Ureter (tissue), 1 donor: ENCODE measurements around the gene CD7. TPM values are rescaled to one million over a fixed set of nuclear protein-coding genes. Genes with fewer than 3 reads are reported as not detected.

ENCODE experiments used
- DNase-seq: peaks from one replicate; pipeline ENCODE4 v3.0.0-alpha.2; 2020; ENCODE audit warnings: low spot score
- total RNA-seq: library from RNA; stranded (reverse); gene quantifications from one replicate; pipeline ENCODE4 v1.2.4, GENCODE V29; 2023
- donor health status: DM: yes; HTN: yes; CAD: no.

Gene CD7
- total RNA-seq, 1 donor from 2014 or later = 3.4 TPM

- DNase-seq = no peak
Observed at GRCh38 chr17:82314727-82315605, 2.4 kb downstream of the CD7 start.

GRCh38 chr17:82314012-82314726, 3.2 kb downstream of the CD7 start:
- no peak for DNase-seq

- no peak for DNase-seq
Observed at GRCh38 chr17:82313195-82314011, 4.0 kb downstream of the CD7 start.

DNA sequence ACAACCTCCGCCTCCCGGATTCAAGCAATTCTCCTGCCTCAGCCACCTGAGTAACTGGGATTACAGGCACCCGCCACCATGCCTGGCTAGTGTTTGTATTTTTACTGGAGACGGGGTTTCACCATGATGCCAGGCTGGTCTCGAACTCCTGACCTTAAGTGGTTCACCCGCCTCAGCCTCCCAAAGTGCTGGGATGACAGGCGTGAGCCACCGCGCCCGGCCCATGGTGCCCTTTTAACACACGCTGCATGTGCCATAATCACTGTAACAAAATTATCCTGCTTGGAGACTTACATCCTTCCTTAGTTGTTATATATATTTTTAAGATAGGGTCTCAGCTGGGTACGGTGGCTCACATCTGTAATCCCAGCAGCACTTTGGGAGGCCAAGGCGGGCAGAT, 5.4 kb downstream of the CD7 start:
- no peak for DNase-seq

DNA sequence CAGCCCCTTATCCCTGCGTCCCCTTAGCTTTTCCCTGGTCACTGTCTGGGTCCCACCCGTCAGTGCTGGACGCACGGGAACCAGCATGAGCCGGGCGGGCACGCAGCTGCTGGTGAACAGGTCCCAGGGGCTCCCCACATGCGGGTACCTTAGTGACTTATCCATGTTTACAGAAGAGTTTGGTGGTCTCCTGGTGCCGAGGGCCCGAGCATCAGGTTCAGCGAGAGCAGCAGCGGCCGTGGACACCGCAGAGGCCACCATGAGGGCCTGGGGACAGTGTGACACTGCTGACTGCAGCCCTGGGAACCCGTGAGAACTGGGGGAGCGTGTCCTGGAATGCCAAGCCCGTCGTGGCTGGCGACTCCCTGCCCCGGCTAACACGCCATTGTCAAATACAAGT, 6.5 kb downstream of the CD7 start:
- no peak for DNase-seq

DNA sequence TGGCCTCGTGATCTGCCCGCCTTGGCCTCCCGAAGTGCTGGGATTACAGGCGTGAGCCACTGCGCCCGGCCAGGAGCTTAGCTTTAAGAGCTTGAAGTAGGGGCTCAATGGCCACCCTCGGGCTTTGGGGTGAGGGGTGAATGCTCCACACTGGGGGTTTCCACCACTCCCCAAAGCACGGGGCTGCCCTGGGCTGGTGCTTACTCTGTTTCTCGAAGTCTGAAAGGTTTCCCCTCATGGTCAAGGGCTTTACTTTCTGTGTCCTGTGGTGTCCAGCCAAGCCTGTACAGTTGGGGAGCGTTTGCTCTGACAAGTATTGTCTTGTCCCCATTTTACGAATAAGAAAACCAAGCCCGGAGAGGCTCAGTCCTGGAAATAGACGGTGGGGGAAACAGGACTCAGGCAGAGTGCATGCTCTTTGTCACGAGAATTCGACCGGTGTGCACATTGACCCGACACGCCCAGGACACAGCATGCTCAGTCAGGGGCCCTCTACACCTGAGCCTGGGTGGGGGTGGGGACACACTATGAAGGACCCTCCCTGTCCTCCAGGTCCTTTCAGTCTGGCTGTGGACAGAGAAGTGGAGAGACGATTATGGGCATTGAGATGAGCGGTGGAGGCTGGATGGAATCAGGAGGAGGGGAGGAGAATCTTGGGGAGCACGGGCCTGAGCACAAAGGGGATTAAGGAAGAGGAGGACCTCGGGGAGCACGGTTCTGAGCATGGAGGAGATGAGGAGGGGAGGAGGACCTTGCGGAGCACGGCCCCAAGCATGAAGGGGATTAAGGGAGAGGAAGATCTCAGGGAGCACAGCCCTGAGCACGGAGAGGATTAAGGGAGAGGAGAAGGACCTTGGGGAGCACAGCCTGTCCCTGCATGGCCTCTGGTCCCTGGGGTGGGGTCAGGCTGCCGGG, 7.5 kb downstream of the CD7 start:
- no peak for DNase-seq

DNA sequence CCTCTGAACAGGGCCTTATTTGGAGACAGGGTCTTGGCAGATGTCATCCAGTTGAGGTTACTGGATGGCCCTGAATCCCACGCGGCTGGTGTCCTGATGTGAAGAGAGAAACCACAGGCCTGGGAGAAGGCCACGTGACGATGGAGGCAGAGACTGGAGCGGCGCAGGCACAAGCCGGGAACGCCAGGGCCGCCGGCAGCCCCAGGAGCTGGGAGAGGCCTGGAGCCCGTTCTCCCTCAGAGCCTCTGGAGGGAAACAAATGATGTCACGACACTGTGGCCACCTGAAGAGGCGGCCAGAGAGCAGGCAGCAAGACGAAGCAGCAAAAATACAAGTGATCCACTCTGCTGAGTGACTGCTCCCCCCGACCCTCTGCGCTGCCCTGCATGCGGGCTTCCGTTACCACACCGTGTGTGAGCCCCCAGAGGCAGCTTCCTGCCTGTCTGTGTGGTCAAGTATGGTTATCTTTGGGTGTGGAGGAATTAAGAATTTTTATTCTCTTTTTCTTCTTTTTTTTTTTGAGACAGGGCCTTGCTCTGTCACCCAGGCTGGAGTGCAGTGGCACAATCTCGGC, 11.6 kb downstream of the CD7 start:
- no peak for DNase-seq

GRCh38 chr17:82304826-82305726, 12.3 kb downstream of the CD7 start:
- DNase-seq = no peak

DNA sequence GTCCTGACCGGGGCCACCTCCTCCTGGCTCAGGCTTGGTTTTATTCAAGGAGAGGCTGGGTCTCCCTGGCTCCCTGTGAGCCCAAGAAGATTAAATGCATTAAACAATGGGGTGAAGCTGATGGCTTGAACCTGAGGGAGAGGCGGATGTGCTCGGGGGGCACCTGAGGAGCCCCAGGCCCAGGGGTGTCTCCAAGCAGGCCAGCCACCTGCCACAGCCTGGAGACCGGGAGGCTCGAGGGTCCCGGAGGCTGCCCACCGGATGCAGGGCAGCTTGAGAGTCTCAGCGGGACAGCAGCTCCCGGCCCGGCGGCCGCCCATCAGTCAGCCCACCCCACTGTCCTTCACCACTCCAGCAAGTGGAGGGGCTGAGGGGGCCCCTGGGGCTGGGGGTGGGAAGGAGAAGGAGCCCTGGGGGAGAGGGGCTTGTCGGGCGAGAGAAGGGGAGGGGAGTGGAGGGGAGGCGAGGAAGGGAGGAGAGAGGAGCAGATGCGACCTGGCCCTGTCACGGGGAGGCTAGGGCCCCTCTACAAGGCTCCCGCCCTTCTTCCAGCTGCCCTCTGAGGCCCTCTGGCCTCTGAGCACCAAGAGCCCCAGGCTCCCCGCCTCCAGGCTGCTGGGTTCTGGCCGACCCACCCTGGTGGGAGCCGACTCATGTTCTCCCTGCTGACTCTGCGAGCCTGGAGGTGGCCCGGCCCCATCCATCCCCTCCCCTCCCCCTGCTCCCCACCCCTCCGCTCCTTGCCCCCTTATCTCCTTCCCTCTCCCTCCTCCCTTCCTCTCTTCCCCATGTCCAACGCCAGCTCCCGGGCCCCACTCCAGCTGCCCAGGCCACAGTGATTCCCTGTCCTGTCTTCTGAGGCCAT, 13.2 kb downstream of the CD7 start:
- DNase-seq = no peak

DNA sequence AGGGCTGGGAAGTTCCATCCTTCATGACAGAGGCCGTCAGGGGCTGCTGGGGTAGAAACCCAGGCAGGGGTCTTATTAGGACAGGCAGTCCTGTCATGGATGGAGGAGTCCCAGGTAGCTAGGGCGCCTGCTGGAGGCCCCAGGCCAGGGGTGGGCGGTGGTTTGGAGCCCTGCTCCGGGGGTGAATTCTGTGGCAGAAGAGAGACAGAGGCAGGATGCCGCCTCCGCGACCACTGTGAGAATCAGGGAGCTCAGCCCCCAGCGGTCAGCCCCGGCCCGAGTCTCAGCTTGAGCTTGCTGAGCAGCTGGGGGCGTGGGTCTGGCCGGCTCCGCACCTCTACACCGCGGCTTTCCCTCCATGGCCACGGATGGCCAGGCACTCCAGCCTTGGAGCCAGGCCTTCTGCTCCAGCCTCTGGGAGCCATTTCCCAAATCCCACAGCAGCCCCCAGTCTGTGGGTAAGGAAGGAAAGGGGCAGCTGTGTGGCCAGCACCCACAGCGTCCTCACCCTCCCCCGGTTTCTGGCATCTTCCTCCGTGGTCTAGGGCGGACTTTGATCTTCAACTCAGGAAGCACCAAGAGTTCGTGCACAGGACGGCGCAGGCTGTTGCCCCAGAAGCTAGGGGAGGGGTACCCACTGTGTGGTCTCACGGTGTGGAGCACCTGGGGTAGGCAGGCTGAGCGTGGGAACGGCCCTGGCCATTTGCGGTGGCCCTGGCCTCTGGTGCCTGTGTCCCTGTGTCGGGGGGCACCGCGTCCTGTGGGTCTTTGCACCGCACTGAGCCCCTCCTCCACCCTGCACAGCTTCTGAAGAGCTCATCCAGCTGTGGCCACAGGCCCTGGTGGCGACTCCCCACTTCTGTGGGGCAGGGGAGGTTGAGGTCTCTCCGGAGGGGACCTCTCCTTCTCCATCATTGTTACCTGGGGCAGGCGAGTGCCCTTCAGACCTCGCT, 14.1 kb downstream of the CD7 start:
- DNase-seq = no peak

DNA sequence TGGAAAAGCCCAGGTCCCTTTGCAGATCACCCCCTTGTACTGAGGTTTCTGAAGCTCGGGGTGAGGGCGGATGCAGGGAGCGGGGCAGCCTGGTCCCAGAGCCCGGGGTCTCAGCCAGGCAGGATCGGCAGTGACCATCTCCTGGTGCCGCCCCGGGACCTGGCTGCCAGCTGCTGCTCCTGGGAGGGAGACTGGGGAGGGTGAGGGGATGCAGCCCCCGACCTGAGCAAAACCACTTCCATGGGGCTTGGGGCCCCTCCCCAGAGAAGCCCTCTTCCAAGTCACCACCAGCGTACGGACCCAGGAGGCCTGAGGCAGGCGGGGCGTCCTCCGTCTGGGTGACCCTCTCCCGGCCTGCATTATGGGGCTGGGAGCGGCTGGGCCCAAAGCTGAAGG, 14.8 kb downstream of the CD7 start:
- DNase-seq = no peak

DNA sequence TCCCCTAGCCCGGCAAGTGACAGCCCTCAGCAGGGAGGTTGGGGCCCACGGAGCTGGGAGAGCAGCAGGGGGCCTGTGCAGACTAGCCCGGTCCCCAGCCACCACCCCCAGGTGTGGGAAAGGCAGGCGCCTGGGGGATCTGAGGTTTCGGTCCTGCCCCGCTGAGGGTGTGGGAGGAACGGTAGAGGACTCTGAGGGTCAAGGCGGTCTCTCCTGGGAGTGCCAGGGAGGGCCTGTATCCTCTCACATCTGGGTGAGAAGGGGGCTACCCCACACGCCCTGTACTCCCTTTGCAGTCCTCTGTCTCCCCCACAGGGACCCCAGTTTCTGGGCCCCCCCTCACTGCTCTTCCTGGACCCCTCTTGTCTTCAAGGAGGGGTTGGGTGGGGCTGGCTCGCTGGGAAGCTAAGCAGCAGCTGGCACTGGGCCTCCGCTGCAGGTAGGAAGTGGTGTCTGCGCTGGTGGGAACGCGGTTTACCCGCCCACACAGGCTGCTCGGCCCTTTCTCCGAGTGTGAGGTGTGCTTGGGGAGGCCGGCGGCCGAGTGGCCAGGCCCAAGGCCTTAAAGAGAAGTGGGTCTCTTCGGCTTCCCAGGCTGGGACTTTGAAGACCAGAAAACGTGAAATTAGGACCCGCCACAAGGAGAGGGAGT, 15.4 kb downstream of the CD7 start:
- no peak for DNase-seq

- DNase-seq = no peak
Observed at GRCh38 chr17:82301300-82301915, 16.0 kb downstream of the CD7 start.

- no peak for DNase-seq
Observed at GRCh38 chr17:82300707-82301270, 16.6 kb downstream of the CD7 start.

DNA sequence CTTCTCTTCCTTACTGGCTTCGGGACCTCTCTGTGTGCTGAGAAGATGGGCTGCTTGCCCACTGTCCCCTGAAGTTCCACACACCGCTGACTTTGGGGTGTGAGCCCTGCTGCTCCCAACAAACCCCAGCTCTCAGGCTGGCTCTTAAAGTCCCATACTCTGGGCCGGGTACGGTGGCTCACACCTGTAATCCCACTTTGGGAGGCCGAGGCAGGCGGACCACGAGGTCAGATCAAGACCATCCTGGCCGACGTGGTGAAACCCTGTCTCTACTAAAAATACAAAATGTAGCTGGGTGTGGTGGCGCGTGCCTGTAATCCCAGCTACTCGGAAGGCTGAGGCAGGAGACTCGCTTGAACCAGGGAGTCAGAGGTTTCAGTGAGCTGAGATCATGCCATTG, 17.2 kb downstream of the CD7 start:
- no peak for DNase-seq

DNA sequence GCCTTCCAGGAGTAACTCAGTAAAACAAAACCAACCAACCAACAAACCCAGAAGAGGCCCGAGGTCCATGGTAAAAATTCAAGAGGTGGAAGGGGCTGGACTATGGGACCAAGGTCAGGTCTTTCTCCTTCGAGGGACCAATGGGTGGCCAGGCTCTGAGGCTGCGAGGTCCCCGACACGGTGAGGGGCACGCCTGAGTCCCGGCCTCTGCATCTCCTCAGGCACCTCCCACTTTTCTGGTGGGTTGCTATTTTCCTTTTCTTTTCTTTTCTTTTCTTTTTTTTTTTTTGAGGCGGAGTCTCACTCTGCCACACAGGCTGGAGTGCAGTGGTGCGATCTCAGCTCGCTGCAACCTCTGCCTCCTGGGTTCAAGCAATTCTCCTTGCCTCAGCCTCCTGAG, 18.0 kb downstream of the CD7 start:
- no peak for DNase-seq
